C4-2B (cell line): ENCODE measurements around the gene PHF5A.

Experiments
- H3K27ac ChIP-seq: fragments of 450-650 bp; 2 replicates; pipeline ENCODE4 v1.5.1; 2017
- CTCF ChIP-seq: fragments of 450-650 bp; conservative IDR thresholded peaks from 2 replicates; pipeline ENCODE4 v1.5.1; 2017; ENCODE audit warnings: mild to moderate bottlenecking
- ZFX ChIP-seq: fragments of 450-650 bp; IDR thresholded peaks from 2 replicates; pipeline ENCODE4 v1.6.1; 2017

The PHF5A gene

DNA sequence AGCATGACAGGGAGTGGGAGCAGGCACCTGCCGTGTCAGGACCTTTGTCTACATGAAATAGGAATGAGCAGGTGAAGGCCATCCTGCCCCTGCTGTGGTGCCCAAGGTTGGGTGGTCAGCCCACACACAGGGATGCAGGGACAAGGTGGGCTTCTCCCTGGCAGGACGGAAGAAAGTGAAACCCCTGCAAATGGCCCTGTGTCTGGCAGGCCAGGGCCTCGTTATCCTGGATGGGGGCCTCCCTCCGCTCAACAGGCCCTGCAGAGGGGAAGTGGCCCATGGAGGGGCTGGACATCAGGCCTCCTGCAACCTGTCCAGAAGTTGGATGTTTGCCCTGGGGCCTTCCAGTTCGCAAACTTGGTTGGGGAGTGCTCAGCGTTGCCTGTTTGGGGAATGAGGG is 36.8 kb downstream of the PHF5A start:
- no peak overlapping the region for H3K27ac ChIP-seq
- no peak for TF ChIP-seq ZFX
- no peak for TF ChIP-seq CTCF

DNA sequence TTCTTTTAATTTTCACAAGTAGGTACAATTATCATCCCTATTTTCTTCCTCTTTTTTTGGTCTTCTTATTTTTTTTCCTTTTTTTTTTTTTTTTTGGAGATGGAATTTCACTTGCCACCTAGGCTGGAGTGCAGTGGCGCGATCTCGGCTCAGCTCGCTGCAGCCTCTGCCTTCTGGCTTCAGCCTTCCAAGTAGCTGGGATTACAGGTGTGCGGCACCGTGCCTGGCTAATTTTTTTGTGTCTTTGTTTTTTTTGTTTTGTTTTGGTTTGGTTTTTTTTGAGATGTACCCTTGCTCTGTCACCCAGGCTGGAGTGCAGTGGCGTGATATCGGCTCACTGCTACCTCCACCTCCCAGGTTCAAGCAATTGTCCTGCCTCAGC is 38.5 kb downstream of the PHF5A start:
- H3K27ac ChIP-seq = no peak overlapping the region
- no peak for TF ChIP-seq CTCF
- TF ChIP-seq ZFX = no peak

- TF ChIP-seq ZFX (no peak), CTCF (no peak)
- no peak overlapping the region for H3K27ac ChIP-seq
These were observed 39.1 kb downstream of the PHF5A start for GRCh38 chr22:41429232-41429950.

DNA sequence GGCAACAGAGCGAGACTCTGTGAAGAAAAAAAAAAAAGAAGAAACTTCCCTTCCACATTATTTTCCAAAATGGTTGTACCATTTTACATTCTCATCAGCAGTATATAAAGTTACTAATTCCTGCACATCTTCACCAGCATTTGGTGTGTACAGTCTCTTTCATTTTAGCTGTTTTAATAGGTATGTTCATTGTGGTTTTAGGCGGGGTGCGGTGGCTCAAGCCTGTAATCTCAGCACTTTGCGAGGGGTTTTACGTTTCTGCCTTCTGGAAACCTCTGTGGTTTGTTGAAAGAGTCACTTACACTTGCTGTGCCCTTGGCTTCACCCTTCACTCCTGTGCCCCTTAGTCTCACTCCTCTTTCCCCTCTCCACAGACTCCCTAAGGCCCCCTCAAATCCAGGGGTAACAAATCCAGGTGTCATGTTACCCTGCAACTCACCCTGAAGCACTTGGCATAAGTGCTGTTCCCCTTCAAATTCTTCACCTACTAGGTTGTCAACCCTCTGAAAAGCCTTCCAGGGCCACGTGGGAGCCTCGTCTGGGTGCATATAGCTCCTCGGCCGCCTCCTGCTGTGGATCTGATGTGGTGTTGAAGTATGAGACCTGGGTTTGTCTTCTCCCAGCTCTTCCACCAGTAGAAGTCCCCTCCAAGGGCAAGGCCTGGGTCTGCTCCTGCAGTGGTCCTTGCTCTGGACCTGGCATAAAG is 42.7 kb downstream of the PHF5A start:
- TF ChIP-seq ZFX (no peak), CTCF (no peak)
- no peak overlapping the region for H3K27ac ChIP-seq

- TF ChIP-seq CTCF (no peak), ZFX (no peak)
- peak overlapping the region; percentile 98 for H3K27ac ChIP-seq
These were observed 49.8 kb downstream of the PHF5A start for GRCh38 chr22:41418717-41419116.

DNA sequence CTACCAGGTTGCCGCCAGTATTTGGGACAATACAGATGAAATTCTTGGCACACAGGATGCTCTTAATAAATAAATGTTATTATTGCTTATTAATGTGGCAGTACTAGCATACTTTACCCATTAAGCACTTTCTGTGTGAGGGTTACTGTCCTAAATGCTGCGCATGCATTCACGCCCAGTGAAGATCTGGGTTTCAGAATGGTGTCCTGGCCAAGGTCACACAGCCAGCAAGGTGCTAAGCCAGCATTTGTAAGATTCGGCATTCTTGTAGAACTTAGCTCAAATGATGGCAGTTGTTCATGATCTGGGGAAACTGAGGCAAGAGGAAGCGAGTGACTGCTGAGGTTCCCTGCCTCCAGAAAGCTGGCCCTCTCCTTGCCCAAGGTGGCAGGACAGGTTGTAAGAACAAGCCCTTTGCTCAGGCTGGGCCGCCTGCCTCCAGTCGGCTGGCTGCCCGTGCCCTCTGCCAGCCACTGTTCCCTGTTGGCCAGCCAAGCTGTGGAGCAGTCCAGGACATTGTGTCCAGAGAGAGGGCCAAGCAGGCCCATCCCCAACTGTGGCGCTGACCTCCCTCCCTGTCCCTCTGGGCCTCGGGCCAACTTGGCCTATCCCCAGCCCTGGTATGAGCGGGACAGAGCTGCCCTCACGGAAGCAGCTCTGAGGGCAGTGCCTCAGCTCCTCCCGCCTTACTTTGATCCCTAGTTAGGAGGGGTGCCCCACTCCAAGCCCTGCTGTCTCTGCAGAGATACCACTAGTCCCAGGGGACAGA is 50.7 kb downstream of the PHF5A start:
- no peak for TF ChIP-seq CTCF
- TF ChIP-seq ZFX = no peak
- peak overlapping the region; percentile 98 for H3K27ac ChIP-seq

DNA sequence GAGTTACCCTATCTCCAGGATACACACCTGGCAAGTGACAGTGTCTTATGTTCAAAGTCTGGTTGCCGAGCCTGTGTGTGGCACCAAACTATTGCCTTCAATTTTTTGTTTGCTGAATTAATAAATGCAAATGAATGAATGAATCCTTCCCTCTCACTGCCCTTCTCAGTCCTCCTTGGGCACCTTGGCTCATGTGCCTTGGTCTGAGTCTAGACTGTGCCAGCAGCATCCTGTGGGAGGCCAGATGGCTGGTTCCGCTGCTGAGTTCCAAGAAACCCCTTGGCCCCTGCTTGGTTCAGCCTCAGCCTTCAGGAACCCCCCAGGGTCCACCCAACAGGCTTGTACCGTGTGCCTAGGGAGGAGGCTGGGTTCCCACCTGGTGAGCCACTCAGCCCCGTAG is 52.9 kb downstream of the PHF5A start:
- H3K27ac ChIP-seq = peak overlapping the region; percentile 98
- TF ChIP-seq ZFX (no peak), CTCF (no peak)
